K562 (cell line): Measurements from ENCODE around the gene ERFL. TPM values are rescaled to one million over a fixed set of nuclear protein-coding genes. Genes with fewer than 3 reads are reported as not detected.
A peak's percentile ranks its signal among the peaks of the same experiment; 100 is the strongest.

Experiments
- ATAC-seq: fragments of 200-7000 bp; cut with Tn5 transposase; 3 replicates; pipeline ENCODE4 v1.9.1; 2020; ENCODE audit warnings: moderate library complexity
- BruUV-seq: library from RNA; stranded (reverse); fragments of 400-500 nt; replicated peaks from 2 replicates; lab custom pipeline; 2021; lab: Mats Ljungman, UMichigan
- CTCF ChIA-PET: fragments of 300-600 bp; formaldehyde crosslinking; extraction: SDS; loops from one replicate; lab custom pipeline; 2021; ENCODE audit warnings: low intra/inter-chr PET ratio; lab: Yijun Ruan, JAX
- POLR2A ChIA-PET: fragments of 300-600, 350-650 bp; sonication (Branson Sonifier 250); formaldehyde crosslinking; extraction: SDS; loops from one replicate; lab custom pipeline; 2021; ENCODE audit warnings: antibody characterized with exemption, inconsistent platforms; lab: Yijun Ruan, JAX
- DNase-seq, 4 experiments: peaks; one replicate each; pipeline versions ENCODE4 v3.0.0 to v3.0.0-alpha.2; 2011 to 2018; ENCODE audit warnings: low spot score in 3 of 4, mixed read lengths in 3 of 4; ENCODE audit errors: extremely low read depth in 1 of 4
- FAIRE-seq: peaks from 2 replicates; lab custom pipeline; 2011; peaks lifted over from hg19 to GRCh38; lab: Jason Lieb, UNC
- H2AFZ ChIP-seq: 2 replicates; pipeline ENCODE4 v1.6.0; 2011; ENCODE audit warnings: low read depth, low read length, control low read depth, inconsistent platforms
- H3K27ac ChIP-seq: fragments of 200-600 bp; 3 replicates; pipeline ENCODE4 v1.8.0; 2011; ENCODE audit warnings: low read depth, mild to moderate bottlenecking, control low read depth, inconsistent platforms, low read length, moderate library complexity, mixed read lengths; ENCODE audit errors: extremely low read depth
- H3K27me3 ChIP-seq, 2 experiments: fragments of 300-600 bp in 1 of 2; 2 replicates in 1 of 2; 3 replicates in 1 of 2; pipeline versions ENCODE4 v1.6.0 to v1.8.0; 2011; ENCODE audit warnings: inconsistent platforms in 2 of 2, low read length in 2 of 2, mild to moderate bottlenecking in 1 of 2, mixed read lengths in 1 of 2, moderate library complexity in 1 of 2; ENCODE audit not compliant: control insufficient read depth in 2 of 2, insufficient read depth in 2 of 2
- H3K36me3 ChIP-seq: fragments of 300-600 bp; 3 replicates; pipeline ENCODE4 v1.8.0; 2011; ENCODE audit warnings: mild to moderate bottlenecking, low read length, inconsistent platforms; ENCODE audit not compliant: control insufficient read depth, insufficient read depth
- H3K4me1 ChIP-seq, 2 experiments: fragments of 200-600 bp in 1 of 2; replicated peaks in 1 of 2; 2 replicates in 1 of 2; 3 replicates in 1 of 2; pipeline versions ENCODE4 v1.5.1 to v1.8.0; 2011; ENCODE audit warnings: inconsistent platforms in 2 of 2, low read length in 2 of 2, mild to moderate bottlenecking in 1 of 2, mixed read lengths in 1 of 2, moderate library complexity in 1 of 2; ENCODE audit not compliant: control insufficient read depth in 2 of 2, insufficient read depth in 2 of 2
- H3K4me2 ChIP-seq: 2 replicates; pipeline ENCODE4 v1.6.1; 2011; ENCODE audit warnings: low read length, control low read depth, inconsistent platforms, mixed read lengths; ENCODE audit not compliant: insufficient read depth
- H3K4me3 ChIP-seq: fragments of 200-600 bp; sonication (generic), shearing (Covaris generic); 2 replicates; pipeline ENCODE4 v1.5.1; 2016; ENCODE audit warnings: control low read depth, inconsistent platforms
- H3K79me2 ChIP-seq: fragments of 200-600 bp; 3 replicates; pipeline ENCODE4 v1.8.0; 2011; ENCODE audit warnings: low read length, inconsistent platforms; ENCODE audit not compliant: control insufficient read depth, insufficient read depth
- H3K9ac ChIP-seq, 2 experiments: 2 replicates each; pipeline versions ENCODE4 v1.6.0 to v1.6.1; 2011; ENCODE audit warnings: low read depth in 2 of 2, low read length in 2 of 2, control low read depth in 1 of 2, inconsistent platforms in 1 of 2, mild to moderate bottlenecking in 1 of 2, mixed read lengths in 1 of 2; ENCODE audit not compliant: insufficient read depth in 1 of 2
- H3K9me1 ChIP-seq: one replicate; pipeline ENCODE4 v1.6.0; 2011; ENCODE audit warnings: inconsistent platforms, mild to moderate bottlenecking, low read length, moderate library complexity; ENCODE audit not compliant: control insufficient read depth, insufficient read depth
- H3K9me3 ChIP-seq: replicated peaks from 2 replicates; pipeline ENCODE4 v1.5.1; 2011; ENCODE audit warnings: low read depth, low read length, inconsistent platforms; ENCODE audit not compliant: control insufficient read depth, insufficient read depth
- H4K20me1 ChIP-seq: replicated peaks from 2 replicates; pipeline ENCODE4 v1.6.1; 2011; ENCODE audit warnings: low read length, inconsistent platforms, mixed read lengths; ENCODE audit not compliant: control insufficient read depth, insufficient read depth
- BCOR ChIP-seq: fragments of 450-650 bp; IDR thresholded peaks from 2 replicates; pipeline ENCODE4 v1.6.1; 2016
- BHLHE40 ChIP-seq: IDR thresholded peaks from 2 replicates; pipeline ENCODE4 v1.6.1; 2011; ENCODE audit warnings: low read length, improper control_type of control experiment
- BMI1 ChIP-seq: fragments of 150-350 bp; IDR thresholded peaks from 2 replicates; pipeline ENCODE4 v1.6.1; 2014; ENCODE audit warnings: low read length
- KDM1A ChIP-seq, 2 experiments: fragments of 450-650 bp; IDR thresholded peaks; 2 replicates each; pipeline ENCODE4 v1.6.1; 2016; ENCODE audit warnings: mild to moderate bottlenecking in 2 of 2
- POLR2G ChIP-seq: fragments of 200-400 bp; formaldehyde crosslinking; IDR thresholded peaks from 2 replicates; pipeline ENCODE4 v1.6.1; 2017; ENCODE audit warnings: low read depth, mild to moderate bottlenecking, antibody characterized with exemption, low read length, moderate library complexity
- ZFP36 ChIP-seq: fragments of 150-350 bp; IDR thresholded peaks from 2 replicates; pipeline ENCODE4 v1.6.1; 2018; ENCODE audit warnings: low read length, low read depth; ENCODE audit not compliant: partially characterized antibody
- WGBS: fragments of 100-300 bp; shearing (Covaris generic); methylation state at CpG from one replicate; pipeline ENCODE4 v1.1.6; 2016; ENCODE audit warnings: low coverage, mixed read lengths; ENCODE audit not compliant: insufficient coverage; ENCODE audit errors: missing lambda C conversion rate; 5-methylcytosine and 5-hydroxymethylcytosine counted together
- in situ Hi-C: fragments of 300-500 bp; cut with MboI; formaldehyde crosslinking; loops from 4 replicates; pipeline ENCODE4 v1.15.0; 2018; ENCODE audit warnings: inconsistent platforms, mixed read lengths
- intact Hi-C: fragments of 100-400 bp; cut with micrococcal nuclease; formaldehyde crosslinking; loops from 2 replicates; pipeline ENCODE4 v1.14.2; 2022
- polyA plus RNA-seq, 8 experiments: library from polyadenylated mRNA; depleted of rRNA in 4 of 8; stranded (reverse) in 5 of 8; unstranded in 3 of 8; fragments of >200 nt; fragmentation: Nextera tagmentation in 2 of 8; fragmentation: Illumina TruSeq in 1 of 8; extraction: Ambion mirVana in 2 of 8; extraction: Trizol in 1 of 8; gene quantifications; 2 replicates each; pipeline versions ENCODE4 v1.2.1 to v1.2.3, GENCODE V29; 2011 to 2014; ENCODE audit warnings: inconsistent platforms in 1 of 8, missing spikeins in 1 of 8
- total RNA-seq, 7 experiments: library from RNA; depleted of rRNA in 6 of 7; stranded (reverse); fragments of >200 nt in 6 of 7; fragmentation: Illumina TruSeq in 2 of 7; extraction: Trizol in 2 of 7; gene quantifications; 2 replicates each; pipeline versions ENCODE4 v1.2.1 to v1.2.3, GENCODE V29; 2011 to 2021; ENCODE audit warnings: low replicate concordance in 1 of 7

The ERFL gene
- total and polyA plus RNA-seq, 9 of the 15 experiments (the other 6 are each of a cell fraction or from before 2014, with no cell fraction given), result 0.07 to 0.75 (median 0.32) TPM; not detected in 4

GRCh38 chr19:41910992-41911888, 17.0 kb downstream of the ERFL start:
- intact Hi-C loops (no loop called here), in situ Hi-C loops (no loop called here)
- H3K9ac ChIP-seq, result no peak overlapping the region
- DNase-seq (peak in 1 of 4 experiments; percentile 14), ATAC-seq (no peak; the same call in 2 of the 3 replicates), FAIRE-seq (no peak)
- CTCF ChIA-PET, result no interaction called here
- H3K9me1 ChIP-seq, result no peaks in the 10 kb centered on the region
- H3K27me3 ChIP-seq, result peaks cover 25 to 44% of the 10 kb centered on the region in 2 experiments
- H3K9me3 ChIP-seq, result no peaks in the 10 kb centered on the region
- BruUV-seq, result no TSS peak
- peaks cover 0 to 31% of the 10 kb centered on the region in 2 experiments; a peak in 2 of 5 replicates for H3K4me1 ChIP-seq
- H3K4me2 ChIP-seq, result no peak overlapping the region
- no peaks in the 10 kb centered on the region for H3K79me2 ChIP-seq
- no peak overlapping the region for H2AFZ ChIP-seq
- peaks cover 25% of the 10 kb centered on the region; the same call in 1 of the 2 replicates for H4K20me1 ChIP-seq
- no peak overlapping the region for H3K27ac ChIP-seq
- POLR2A ChIA-PET, result interaction anchor here (0.6 to 1.4 kb wide), 5 partner anchors 10 to 129 kb away, joined by 3 to 4 read pairs (median 4); no protein-coding TSS in a partner anchor
- H3K36me3 ChIP-seq, result peaks cover 8% of the 10 kb centered on the region; the same call in 1 of the 3 replicates
- 16% methylated on average over 13 of the region's 13 CpGs for WGBS
- H3K4me3 ChIP-seq, result no peak overlapping the region
- TF ChIP-seq BCOR (0 out of 2 replicates have a peak, but pooled peaks have one; percentile 13), BHLHE40 (no peak), BMI1 (no peak), KDM1A (IDR thresholded peaks at IDR 0.05) (0 out of 4 replicates have a peak, but pooled peaks of 1 of the 2 experiments have one; percentile 9), ZFP36 (peak; percentile 57), POLR2G (peak; percentile 20; the same call in 1 of the 2 replicates)
